Stimulated activated CD4-positive, alpha-beta T cell treated with anti-CD3 and anti-CD28 coated beads, Interleukin-1b, Interleukin-23, amount 100 ng/mL, for 4 hours (primary cell): ENCODE results near the gene ZDHHC8.

Experiments used
- DNase-seq, 2 donors: peaks; one replicate each; pipeline ENCODE4 v3.0.0-alpha.2; 2020; ENCODE audit warnings: low read depth in 2 of 2

Gene ZDHHC8

GRCh38 chr22:20180640-20181039 is 49.0 kb downstream of the ZDHHC8 start:
- no peak for DNase-seq

DNA sequence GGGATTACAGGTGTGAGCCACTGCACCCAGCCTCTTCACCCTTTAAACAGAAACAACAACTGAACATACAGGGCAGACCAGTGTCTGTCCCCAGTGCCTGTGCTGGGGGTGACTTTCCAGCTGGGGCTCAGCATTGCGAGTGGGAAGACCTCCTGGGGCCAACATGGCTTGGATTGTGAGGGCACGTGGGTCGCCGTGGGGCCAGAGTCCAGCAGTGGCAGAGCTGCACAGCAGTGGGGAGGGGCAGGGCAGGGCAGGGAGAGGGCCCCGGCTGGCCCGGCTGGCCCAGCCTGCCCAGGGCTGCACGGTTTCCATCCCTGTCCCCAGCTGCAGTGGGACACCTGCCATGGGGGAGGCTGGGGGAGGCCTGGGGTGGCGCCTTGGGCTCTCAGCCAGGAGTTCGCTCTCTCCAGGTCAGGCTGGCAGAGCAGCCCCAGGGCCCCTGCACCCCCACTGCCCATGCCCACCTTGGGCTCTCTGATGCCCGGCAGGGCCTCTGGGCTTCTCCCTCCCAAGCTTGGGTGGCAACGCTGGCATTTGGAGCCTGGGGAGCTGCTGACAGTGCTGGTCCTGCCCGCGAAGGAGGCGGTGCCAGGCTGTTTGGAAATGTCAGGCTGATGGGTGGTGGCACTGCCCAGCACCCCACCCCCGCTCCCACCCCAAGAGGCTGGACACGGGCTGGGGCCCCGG is 49.7 kb downstream of the ZDHHC8 start:
- no peak for DNase-seq

GRCh38 chr22:20181884-20182236 is 50.3 kb downstream of the ZDHHC8 start:
- DNase-seq = no peak

DNA sequence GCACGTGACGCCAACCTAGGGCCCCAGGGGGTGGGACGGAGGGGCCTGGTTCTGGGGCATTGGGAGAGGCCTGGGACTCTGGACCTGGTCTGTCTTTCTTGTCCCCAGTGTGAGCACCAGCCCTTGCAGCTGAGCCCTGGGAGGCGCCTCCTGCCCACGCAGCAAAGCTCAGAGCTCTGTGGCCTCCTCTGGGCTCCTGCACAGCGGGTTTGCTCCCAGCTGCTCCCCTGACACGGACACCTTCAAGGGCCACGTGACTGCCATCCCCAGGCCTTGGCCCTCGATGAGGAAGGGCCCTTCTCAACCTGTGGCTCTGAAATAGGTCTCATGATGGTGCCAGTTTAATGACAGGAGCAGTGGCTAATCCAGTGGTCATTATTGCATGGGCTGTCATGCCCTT is 50.8 kb downstream of the ZDHHC8 start:
- no peak for DNase-seq

- no peak for DNase-seq
Observed at GRCh38 chr22:20183101-20183500, 51.5 kb downstream of the ZDHHC8 start.

- DNase-seq = no peak
Observed at GRCh38 chr22:20183823-20184222, 52.2 kb downstream of the ZDHHC8 start.

GRCh38 chr22:20184501-20185165 is 53.0 kb downstream of the ZDHHC8 start:
- DNase-seq = no peak

GRCh38 chr22:20185750-20186149 is 54.1 kb downstream of the ZDHHC8 start:
- DNase-seq = no peak

GRCh38 chr22:20186183-20186870 is 54.7 kb downstream of the ZDHHC8 start:
- DNase-seq = no peak

DNA sequence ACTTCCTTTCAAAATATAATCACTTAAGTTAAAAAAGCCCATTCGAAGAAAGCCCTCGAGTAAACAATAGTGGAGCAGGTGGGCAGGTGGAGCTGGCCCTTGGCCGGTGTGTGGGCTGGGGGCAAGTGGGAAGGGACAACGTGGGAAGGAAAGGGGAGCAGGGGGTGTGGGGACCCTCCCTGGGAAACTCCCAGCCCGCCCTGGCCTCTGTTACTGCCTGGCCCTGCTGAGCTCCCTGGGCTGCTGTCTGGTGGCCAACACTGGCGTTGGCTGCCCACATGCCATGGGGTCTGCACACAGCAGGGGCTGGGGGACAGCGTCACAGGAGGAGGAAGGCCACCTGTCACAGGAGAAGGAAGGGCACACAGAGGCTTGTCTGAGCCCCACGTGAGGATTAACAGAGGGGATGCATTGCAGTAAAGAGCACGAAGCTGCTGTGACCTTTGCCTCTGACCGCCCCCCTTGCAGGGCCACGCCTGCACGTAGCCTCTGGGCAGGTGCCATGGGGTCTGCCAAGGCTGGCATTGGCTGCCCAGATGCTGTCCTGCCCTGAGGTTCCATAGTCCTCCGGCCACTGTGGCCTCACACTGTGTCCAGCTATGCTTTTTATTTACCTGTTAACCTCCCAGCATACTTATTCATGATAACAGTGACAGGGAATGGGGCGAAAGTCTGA is 55.4 kb downstream of the ZDHHC8 start:
- DNase-seq = no peak

- no peak for DNase-seq
Observed at GRCh38 chr22:20187777-20188566, 56.4 kb downstream of the ZDHHC8 start.

DNA sequence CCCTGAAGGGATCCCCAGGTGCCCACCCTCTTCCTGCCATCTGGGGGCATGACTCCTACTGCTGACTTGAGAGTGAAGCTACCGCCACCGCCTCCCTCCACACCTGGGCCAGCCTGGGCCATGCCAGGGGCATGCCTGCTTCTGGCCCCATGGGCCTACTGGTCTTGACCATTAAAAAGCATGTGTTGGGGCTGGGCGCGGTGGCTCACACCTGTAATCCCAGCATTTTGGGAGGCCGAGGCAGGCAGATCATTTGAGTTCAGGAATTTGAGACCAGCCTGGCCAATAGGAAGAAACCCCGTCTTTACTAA is 56.9 kb downstream of the ZDHHC8 start:
- no peak for DNase-seq

DNA sequence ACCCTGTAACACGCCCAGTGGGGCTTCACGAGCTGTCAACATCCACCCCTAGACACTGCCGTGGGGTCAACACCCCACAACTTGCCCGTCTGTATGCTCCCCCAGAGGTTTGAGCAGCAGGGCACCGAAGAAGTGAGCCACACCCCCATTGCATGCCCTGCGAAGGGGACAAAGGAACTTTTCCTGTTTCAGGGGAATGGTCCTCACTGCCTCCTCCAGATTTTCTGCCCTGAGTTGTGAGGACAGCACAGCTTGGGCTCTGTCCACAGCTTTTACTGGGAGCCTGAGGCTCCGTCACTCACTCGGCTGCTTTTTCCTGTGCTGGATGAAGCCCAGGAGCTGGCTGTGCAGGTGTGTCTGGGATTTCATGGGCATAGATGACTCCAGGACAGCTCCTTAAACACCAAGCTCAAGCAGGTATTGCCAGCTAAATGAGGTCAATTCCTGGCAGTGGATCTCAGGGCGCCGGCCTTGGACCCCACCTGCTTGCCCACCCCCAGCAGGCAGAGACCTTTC is 59.5 kb downstream of the ZDHHC8 start:
- no peak for DNase-seq

DNA sequence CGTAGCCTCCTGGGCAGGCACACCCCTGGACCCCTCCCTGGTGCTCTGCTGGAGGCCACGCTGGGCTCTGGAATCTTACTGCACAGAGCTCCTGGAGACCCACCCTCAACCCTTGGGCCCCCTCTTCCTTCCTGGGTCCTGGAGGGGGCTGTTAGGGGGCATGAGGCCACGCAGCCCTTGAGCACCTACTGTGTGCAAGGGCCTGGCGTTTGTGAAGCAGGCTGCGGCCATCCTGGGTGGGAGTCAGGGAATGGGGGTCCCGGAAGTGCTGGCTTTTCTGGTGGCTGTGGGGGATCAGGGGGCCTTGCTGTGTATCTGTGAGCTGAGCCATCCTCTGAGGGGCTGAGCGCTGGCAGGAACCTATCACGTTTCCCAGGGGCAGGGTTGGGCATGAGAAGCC is 60.2 kb downstream of the ZDHHC8 start:
- no peak for DNase-seq

GRCh38 chr22:20192293-20192971 is 60.8 kb downstream of the ZDHHC8 start:
- DNase-seq = no peak

- no peak for DNase-seq
Observed at GRCh38 chr22:20192972-20193760, 61.6 kb downstream of the ZDHHC8 start.

GRCh38 chr22:20193761-20194494 is 62.3 kb downstream of the ZDHHC8 start:
- DNase-seq = no peak

DNA sequence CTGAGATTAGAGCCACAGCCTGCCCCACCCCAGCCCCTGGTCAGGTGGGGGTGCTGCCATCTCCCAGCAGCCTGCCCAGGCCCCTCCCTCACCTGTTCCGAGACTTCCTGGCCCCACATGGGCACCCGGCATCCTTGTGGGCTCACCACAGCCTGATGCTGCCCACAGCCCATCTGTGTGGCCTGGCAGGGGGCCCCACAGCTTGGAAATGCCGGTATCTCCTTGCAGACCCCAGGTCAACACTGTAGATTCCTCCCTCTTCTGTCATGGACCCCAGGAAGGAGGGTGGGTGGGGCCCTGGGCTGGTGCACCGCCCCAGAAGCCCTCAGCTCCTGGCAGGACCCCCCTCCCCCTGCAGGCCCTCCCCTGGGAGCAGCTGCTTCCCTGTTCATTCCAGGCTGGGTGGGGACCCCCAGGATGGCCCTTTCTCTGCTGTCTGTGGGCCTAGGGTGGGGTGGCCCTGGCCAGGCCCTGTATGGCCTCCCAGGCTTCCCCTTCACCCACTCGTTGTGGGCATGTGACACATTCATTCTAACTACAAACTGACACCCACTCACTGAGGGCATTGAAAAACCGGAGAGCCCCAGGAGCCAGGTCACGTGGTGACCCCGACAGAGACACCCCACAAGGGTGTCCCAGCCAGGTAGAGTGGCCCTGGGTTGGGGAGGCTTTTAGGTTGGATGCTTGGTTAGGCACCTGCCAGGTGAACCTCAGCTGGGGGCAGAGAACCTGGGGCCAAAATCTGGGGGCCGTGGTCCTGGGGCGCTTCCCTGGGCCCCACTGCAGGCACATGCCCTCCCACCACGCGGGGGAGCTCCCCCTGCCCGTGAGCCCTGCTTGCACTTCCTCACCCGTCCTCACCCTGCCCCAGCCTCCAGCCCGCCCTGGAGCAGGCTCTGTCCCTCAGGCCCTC is 63.3 kb downstream of the ZDHHC8 start:
- no peak for DNase-seq
